ENCODE measurements around the gene NFATC2. TPM values are rescaled to one million over a fixed set of nuclear protein-coding genes. Genes with fewer than 3 reads are reported as not detected.
"Not testable (repeated sequence)": the region's sequence is repeated elsewhere in the genome, so short reads cannot be mapped to it uniquely, and the experiment has no call there.

NFATC2 gene
- total RNA-seq, 2 donors from 2014 or later = 11.9 to 24.5 TPM

- ATAC-seq (ENCODE audit: insufficient number of reproducible peaks, low FRiP score, low read depth) (peak; percentile 34), DNase-seq (ENCODE audit: low spot score) (no peak)
- peak overlapping the region; percentile 57 for H3K4me3 ChIP-seq
- peak overlapping the region; percentile 45 to 66 for H3K27ac ChIP-seq
- H3K9me3 ChIP-seq = no peaks in the 10 kb centered on the region
- no peaks in the 10 kb centered on the region for H3K27me3 ChIP-seq (replicated peaks; ENCODE audit: insufficient read depth)
- H3K4me1 ChIP-seq (ENCODE audit: control insufficient read depth in 1 of 2, low read depth in 2 of 2) = peaks cover 8 to 44% of the 10 kb centered on the region in 2 donors
- no peak for TF ChIP-seq CTCF (IDR thresholded peaks at IDR 0.05)
- no peaks in the 10 kb centered on the region for H3K36me3 ChIP-seq
Observed at GRCh38 chr20:51569815-51570738, 27.6 kb upstream of the NFATC2 start.

- H3K27ac ChIP-seq; H3K4me3 ChIP-seq; ATAC-seq (ENCODE audit: insufficient number of reproducible peaks, low FRiP score, low read depth); DNase-seq (ENCODE audit: low spot score); H3K27me3 ChIP-seq (replicated peaks; ENCODE audit: insufficient read depth); H3K36me3 ChIP-seq; H3K9me3 ChIP-seq: not testable (repeated sequence)
- peaks cover 8 to 49% of the 10 kb centered on the region in 2 donors for H3K4me1 ChIP-seq (ENCODE audit: control insufficient read depth in 1 of 2, low read depth in 2 of 2)
Observed at GRCh38 chr20:51568533-51568932, 26.0 kb upstream of the NFATC2 start.

- DNase-seq (ENCODE audit: low spot score) (no peak), ATAC-seq (ENCODE audit: insufficient number of reproducible peaks, low FRiP score, low read depth) (no peak)
- TF ChIP-seq CTCF (IDR thresholded peaks at IDR 0.05) = no peak
- Histone ChIP-seq H3K4me3 (no peak overlapping the region), H3K9me3 (no peaks in the 10 kb centered on the region), H3K4me1 (ENCODE audit: control insufficient read depth in 1 of 2, low read depth in 2 of 2) (peaks cover 10 to 53% of the 10 kb centered on the region in 2 donors), H3K36me3 (no peaks in the 10 kb centered on the region), H3K27ac (no peak overlapping the region), H3K27me3 (replicated peaks; ENCODE audit: insufficient read depth) (no peaks in the 10 kb centered on the region)
Observed at GRCh38 chr20:51567622-51568021, 25.1 kb upstream of the NFATC2 start.

GRCh38 chr20:51566594-51566993 is 24.1 kb upstream of the NFATC2 start:
- no peak for TF ChIP-seq CTCF (IDR thresholded peaks at IDR 0.05)
- Histone ChIP-seq H3K4me3 (no peak overlapping the region), H3K4me1 (ENCODE audit: control insufficient read depth in 1 of 2, low read depth in 2 of 2) (peaks cover 13 to 60% of the 10 kb centered on the region in 2 donors)

GRCh38 chr20:51565298-51566144 is 23.0 kb upstream of the NFATC2 start:
- Histone ChIP-seq H3K36me3 (no peaks in the 10 kb centered on the region), H3K27me3 (replicated peaks; ENCODE audit: insufficient read depth) (no peaks in the 10 kb centered on the region), H3K4me1 (ENCODE audit: control insufficient read depth in 1 of 2, low read depth in 2 of 2) (peaks cover 13 to 61% of the 10 kb centered on the region in 2 donors), H3K4me3 (peak overlapping the region; percentile 45), H3K27ac (peak overlapping the region; percentile 55 to 78), H3K9me3 (no peaks in the 10 kb centered on the region)
- no peak for ATAC-seq (ENCODE audit: insufficient number of reproducible peaks, low FRiP score, low read depth)
- no peak for DNase-seq (ENCODE audit: low spot score)
- TF ChIP-seq CTCF (IDR thresholded peaks at IDR 0.05) = no peak

More at GRCh38 chr20:51566594-51566993, 24.1 kb upstream of the NFATC2 start:
- Histone ChIP-seq H3K36me3 (no peaks in the 10 kb centered on the region), H3K27me3 (replicated peaks; ENCODE audit: insufficient read depth) (no peaks in the 10 kb centered on the region), H3K27ac (no peak overlapping the region), H3K9me3 (no peaks in the 10 kb centered on the region)
- DNase-seq (ENCODE audit: low spot score) (no peak), ATAC-seq (ENCODE audit: insufficient number of reproducible peaks, low FRiP score, low read depth) (no peak)
